IMR-90 (cell line): Measurements from ENCODE around the gene GALNT12. TPM values are rescaled to one million over a fixed set of nuclear protein-coding genes. Genes with fewer than 3 reads are reported as not detected.
A peak's percentile ranks its signal among the peaks of the same experiment; 100 is the strongest.

Source experiments
- ATAC-seq: fragments of 200-7000 bp; cut with Tn5 transposase; 2 replicates; pipeline ENCODE4 v1.9.1; 2020; ENCODE audit warnings: low read depth, mild to moderate bottlenecking, moderate library complexity
- BruUV-seq: library from RNA; stranded (reverse); fragments of 400-500 nt; replicated peaks from 2 replicates; lab custom pipeline; 2021; lab: Mats Ljungman, UMichigan
- CTCF ChIA-PET: fragments of 300-600 bp; formaldehyde crosslinking; extraction: SDS; loops from one replicate; lab custom pipeline; 2021; ENCODE audit warnings: antibody characterized with exemption; lab: Yijun Ruan, JAX
- POLR2A ChIA-PET: fragments of 300-600 bp; sonication (Branson Sonifier 250); formaldehyde crosslinking; loops from one replicate; lab custom pipeline; 2022; ENCODE audit warnings: antibody characterized with exemption; ENCODE audit not compliant: unreplicated experiment; lab: Charles Lee
- DNase-seq: peaks from one replicate; pipeline ENCODE4 v3.0.0; 2013
- H2AFZ ChIP-seq: replicated peaks from 2 replicates; pipeline ENCODE3; 2013; ENCODE audit warnings: low read length, mild to moderate bottlenecking; ENCODE audit not compliant: poor library complexity
- H2AK5ac ChIP-seq: 2 replicates; pipeline ENCODE4 v1.6.1; 2013; ENCODE audit warnings: low read depth, low read length, inconsistent platforms
- H2AK9ac ChIP-seq: replicated peaks from 2 replicates; pipeline ENCODE3; 2013; ENCODE audit warnings: mild to moderate bottlenecking, low read depth, low read length, moderate library complexity; ENCODE audit not compliant: poor library complexity
- H2BK120ac ChIP-seq: 2 replicates; pipeline ENCODE4 v1.6.1; 2013; ENCODE audit warnings: low read depth, low read length, inconsistent platforms
- H2BK15ac ChIP-seq: 3 replicates; pipeline ENCODE4 v1.6.1; 2013; ENCODE audit warnings: low read depth, low read length, inconsistent platforms
- H2BK20ac ChIP-seq: 2 replicates; pipeline ENCODE4 v1.6.1; 2013; ENCODE audit warnings: low read depth, mild to moderate bottlenecking, inconsistent platforms, low read length, moderate library complexity
- H2BK5ac ChIP-seq: 2 replicates; pipeline ENCODE4 v1.6.1; 2013; ENCODE audit warnings: mild to moderate bottlenecking, low read depth, low read length, inconsistent platforms; ENCODE audit not compliant: poor library complexity, severe bottlenecking
- H3K14ac ChIP-seq: replicated peaks from 2 replicates; pipeline ENCODE4 v1.6.1; 2013; ENCODE audit warnings: low read depth, low read length, inconsistent platforms
- H3K18ac ChIP-seq: 2 replicates; pipeline ENCODE4 v1.6.1; 2013; ENCODE audit warnings: low read depth, low read length, control low read depth
- H3K23ac ChIP-seq: 2 replicates; pipeline ENCODE4 v1.6.1; 2013; ENCODE audit warnings: low read depth, low read length, inconsistent platforms
- H3K27ac ChIP-seq: 2 replicates; pipeline ENCODE4 v1.5.1; 2013; ENCODE audit warnings: mild to moderate bottlenecking, control low read depth, low read length; ENCODE audit not compliant: insufficient read depth
- H3K27me3 ChIP-seq: 2 replicates; pipeline ENCODE4 v1.6.1; 2013; ENCODE audit warnings: low read length; ENCODE audit not compliant: control insufficient read depth, insufficient read depth
- H3K36me3 ChIP-seq: 2 replicates; pipeline ENCODE4 v1.6.1; 2013; ENCODE audit warnings: low read length, mixed read lengths; ENCODE audit not compliant: control insufficient read depth, insufficient read depth
- H3K4ac ChIP-seq: 2 replicates; pipeline ENCODE4 v1.6.1; 2013; ENCODE audit warnings: low read depth, low read length, inconsistent platforms
- H3K4me1 ChIP-seq: 2 replicates; pipeline ENCODE4 v1.6.1; 2013; ENCODE audit warnings: low read length, mixed read lengths; ENCODE audit not compliant: control insufficient read depth, insufficient read depth
- H3K4me2 ChIP-seq: 2 replicates; pipeline ENCODE4 v1.6.1; 2013; ENCODE audit warnings: low read depth, mild to moderate bottlenecking, control low read depth, low read length, moderate library complexity
- H3K4me3 ChIP-seq: 2 replicates; pipeline ENCODE4 v1.5.1; 2013; ENCODE audit warnings: low read depth, mild to moderate bottlenecking, control low read depth, low read length, moderate library complexity; ENCODE audit not compliant: insufficient read depth
- H3K56ac ChIP-seq: 2 replicates; pipeline ENCODE4 v1.6.1; 2013; ENCODE audit warnings: low read length, inconsistent platforms; ENCODE audit not compliant: insufficient read depth; ENCODE audit errors: extremely low read depth
- H3K79me1 ChIP-seq, 2 experiments: 2 replicates each; pipeline ENCODE4 v1.6.1; 2013; ENCODE audit warnings: low read length in 2 of 2, inconsistent platforms in 1 of 2, low read depth in 1 of 2
- H3K9ac ChIP-seq: 2 replicates; pipeline ENCODE4 v1.6.1; 2013; ENCODE audit warnings: low read depth, low read length, control low read depth
- H3K9me1 ChIP-seq: 2 replicates; pipeline ENCODE4 v1.6.1; 2013; ENCODE audit warnings: low read length, inconsistent platforms; ENCODE audit not compliant: insufficient read depth
- H3K9me3 ChIP-seq: 2 replicates; pipeline ENCODE4 v1.6.1; 2013; ENCODE audit warnings: low read length; ENCODE audit not compliant: control insufficient read depth, insufficient read depth
- H4K20me1 ChIP-seq: 2 replicates; pipeline ENCODE4 v1.6.1; 2013; ENCODE audit warnings: low read length, inconsistent platforms; ENCODE audit not compliant: insufficient read depth
- H4K5ac ChIP-seq: 2 replicates; pipeline ENCODE4 v1.6.1; 2013; ENCODE audit warnings: mild to moderate bottlenecking, low read depth, low read length, control low read depth
- H4K8ac ChIP-seq, 2 experiments: 2 replicates each; pipeline ENCODE4 v1.6.1; 2013; ENCODE audit warnings: low read depth in 2 of 2, low read length in 2 of 2, control low read depth in 1 of 2, inconsistent platforms in 1 of 2
- H4K91ac ChIP-seq: 2 replicates; pipeline ENCODE4 v1.6.1; 2013; ENCODE audit warnings: low read depth, low read length, inconsistent platforms; ENCODE audit not compliant: insufficient read depth
- BHLHE40 ChIP-seq: fragments of 150-350 bp; IDR thresholded peaks from 2 replicates; pipeline ENCODE4 v1.6.1; 2016; ENCODE audit warnings: mild to moderate bottlenecking, low read depth, low read length
- CEBPB ChIP-seq: IDR thresholded peaks from 2 replicates; pipeline ENCODE4 v1.6.1; 2012; ENCODE audit warnings: low read depth, low read length, improper control_type of control experiment
- CHD1 ChIP-seq: IDR thresholded peaks from 2 replicates; pipeline ENCODE4 v1.6.1; 2012; ENCODE audit warnings: low read depth, low read length, improper control_type of control experiment
- CTCF ChIP-seq: conservative IDR thresholded peaks from 2 replicates; pipeline ENCODE4 v1.5.1; 2012; ENCODE audit warnings: mild to moderate bottlenecking, low read depth, low read length, improper control_type of control experiment
- ELK1 ChIP-seq: fragments of 150-350 bp; IDR thresholded peaks from 2 replicates; pipeline ENCODE4 v1.6.1; 2016; ENCODE audit warnings: low read depth, mild to moderate bottlenecking, low read length, moderate library complexity, borderline replicate concordance
- FOS ChIP-seq: fragments of 150-350 bp; IDR thresholded peaks from 2 replicates; pipeline ENCODE4 v1.6.1; 2016; ENCODE audit warnings: low read depth, low read length
- MAFK ChIP-seq: IDR thresholded peaks from 2 replicates; pipeline ENCODE4 v1.6.1; 2012; ENCODE audit warnings: low read depth, low read length, improper control_type of control experiment
- MAZ ChIP-seq: IDR thresholded peaks from 2 replicates; pipeline ENCODE4 v1.6.1; 2012; ENCODE audit warnings: low read depth, mild to moderate bottlenecking, low read length, improper control_type of control experiment, moderate library complexity, borderline replicate concordance
- MXI1 ChIP-seq: IDR thresholded peaks from 2 replicates; pipeline ENCODE4 v1.6.1; 2012; ENCODE audit warnings: low read depth, mild to moderate bottlenecking, low read length, moderate library complexity, borderline replicate concordance
- NFE2L2 ChIP-seq: fragments of 150-350 bp; IDR thresholded peaks from 2 replicates; pipeline ENCODE4 v1.6.1; 2016; ENCODE audit warnings: low read depth, mild to moderate bottlenecking, low read length
- POLR2A ChIP-seq: IDR thresholded peaks from 2 replicates; pipeline ENCODE4 v1.6.1; 2012; ENCODE audit warnings: mild to moderate bottlenecking, low read depth, low read length
- RAD21 ChIP-seq: IDR thresholded peaks from 2 replicates; pipeline ENCODE4 v1.6.1; 2012; ENCODE audit warnings: low read length, improper control_type of control experiment
- RCOR1 ChIP-seq: IDR thresholded peaks from 2 replicates; pipeline ENCODE4 v1.6.1; 2012; ENCODE audit warnings: mild to moderate bottlenecking, low read length, improper control_type of control experiment; ENCODE audit not compliant: insufficient replicate concordance
- RFX5 ChIP-seq: IDR thresholded peaks from 2 replicates; pipeline ENCODE4 v1.8.0; 2012; ENCODE audit warnings: low read depth, mild to moderate bottlenecking, low read length, moderate library complexity
- SMC3 ChIP-seq: fragments of 150-350 bp; IDR thresholded peaks from 2 replicates; pipeline ENCODE4 v1.6.1; 2016; ENCODE audit warnings: low read depth, mild to moderate bottlenecking, antibody characterized with exemption, low read length, moderate library complexity
- WGBS, 2 experiments: methylation state at CpG; one replicate each; pipeline versions ENCODE4 v1.1.5 to v1.1.7; 2013; ENCODE audit warnings: missing lambda C conversion rate in 2 of 2; ENCODE audit not compliant: insufficient read length in 1 of 2; ENCODE audit errors: extremely low coverage in 2 of 2; 5-methylcytosine and 5-hydroxymethylcytosine counted together
- dilution Hi-C: fragments of 300-500 bp; cut with HindIII; formaldehyde crosslinking; loops from one replicate; pipeline ENCODE4 v1.14.3; 2018; ENCODE audit warnings: low sequenced_read_pairs; ENCODE audit not compliant: unreplicated experiment
- in situ Hi-C: fragments of 300-500 bp; cut with MboI; formaldehyde crosslinking; loops from 3 replicates; pipeline ENCODE4 v1.14.3; 2019; ENCODE audit warnings: low sequenced_read_pairs, inconsistent platforms, mixed read lengths
- intact Hi-C: fragments of 100-400 bp; cut with micrococcal nuclease; formaldehyde crosslinking; loops from 2 replicates; pipeline ENCODE4 v1.10.0; 2022
- polyA plus RNA-seq, 3 experiments: library from polyadenylated mRNA; depleted of rRNA; stranded (reverse); fragments of >200 nt; gene quantifications; 2 replicates each; pipeline ENCODE4 v1.2.3, GENCODE V29; 2012; ENCODE audit warnings: low replicate concordance in 1 of 3
- total RNA-seq: library from RNA; depleted of rRNA; stranded (reverse); fragments of >200 nt; gene quantifications from 2 replicates; pipeline ENCODE4 v1.2.3, GENCODE V29; 2012

Gene GALNT12
- total and polyA plus RNA-seq, 2 of the 4 experiments (the other 2 are of a cell fraction): 2.3 to 2.5 TPM

- Histone ChIP-seq H2AK5ac (peak within 1 kb of the TSS; percentile 82; the same call in 1 of the 2 replicates), H3K4me3 (peak within 1 kb of the TSS; percentile 86), H4K8ac (peak within 1 kb of the TSS; percentile 86 to 93), H3K56ac (no peak within 1 kb of the TSS; the same call in 1 of the 2 replicates), H2BK5ac (peak within 1 kb of the TSS; percentile 20), H3K27me3 (no peaks in the 10 kb centered on the region), H2AFZ (peak within 1 kb of the TSS; percentile 99), H3K4me2 (peak within 1 kb of the TSS; percentile 97), H4K20me1 (peaks cover 9% of the 10 kb centered on the region), H3K18ac (peak within 1 kb of the TSS; percentile 19; the same call in 1 of the 2 replicates), H2BK20ac (no peak within 1 kb of the TSS), H4K91ac (peak within 1 kb of the TSS; percentile 77), H2BK15ac (peak within 1 kb of the TSS; percentile 58; the same call in 1 of the 3 replicates), H2BK120ac (peak within 1 kb of the TSS; percentile 89), H3K36me3 (no peaks in the 10 kb centered on the region), H3K27ac (peak within 1 kb of the TSS; percentile 55), H3K9ac (peak within 1 kb of the TSS; percentile 67), H3K9me1 (0 out of 2 replicates have a peak, but pooled peaks cover 17% of the 10 kb centered on the region), H3K4me1 (peaks cover 8% of the 10 kb centered on the region), H3K4ac (peak within 1 kb of the TSS; percentile 87), H3K23ac (peak within 1 kb of the TSS; percentile 93), H4K5ac (peak within 1 kb of the TSS; percentile 70; the same call in 1 of the 2 replicates), H3K9me3 (no peaks in the 10 kb centered on the region; the same call in 1 of the 2 replicates), H2AK9ac (peak within 1 kb of the TSS; percentile 77), H3K14ac (peak within 1 kb of the TSS; percentile 65), H3K79me1 (peaks cover 22 to 27% of the 10 kb centered on the region in 2 experiments)
- WGBS, 2 experiments: 1% methylated on average over 42 of the region's 86 CpGs; no CpG with 5 or more reads in 1 of the 2 experiments
- peak; percentile 94 for ATAC-seq
- ChIA-PET CTCF (interaction anchor here (0.6 kb wide), 2 partner anchors 411 to 1781 kb away, joined by 3 read pairs; no protein-coding TSS in a partner anchor), POLR2A (no interaction called here)
- DNase-seq: peak; percentile 65
- TF ChIP-seq BHLHE40 (peak; percentile 29; the same call in 1 of the 2 replicates), RAD21 (no peak), CTCF (peak; percentile 76), RFX5 (no peak), POLR2A (no peak), ELK1 (no peak), MXI1 (peak; percentile 75; the same call in 1 of the 2 replicates), MAZ (peak; percentile 78; the same call in 1 of the 2 replicates), NFE2L2 (no peak), RCOR1 (no peak), MAFK (no peak), CHD1 (no peak), CEBPB (no peak), SMC3 (peak; percentile 24), FOS (no peak)
- intact Hi-C loops: no loop called here
- in situ Hi-C loops: no loop called here
- BruUV-seq: no TSS peak
- dilution Hi-C loops: no loop called here
Measured at GRCh38 chr9:98796364-98797101, 10.9 kb upstream of the GALNT12 start, which contains the start of gene ANKS6. TSS of gene ANKS6 (minus strand) at chr9:98796555. CDS start at chr9:98796491, 64 bp downstream.
